ENCODE data around the gene ADCYAP1R1.

GRCh38 chr7:31028006-31028405 is 24.1 kb upstream of the ADCYAP1R1 start:
- TF ChIP-seq CTCF (IDR thresholded peaks at IDR 0.05): no peak
- TF ChIP-seq POLR2AphosphoS5 (IDR thresholded peaks at IDR 0.05): no peak
- TF ChIP-seq EP300 (IDR thresholded peaks at IDR 0.05): no peak
- TF ChIP-seq POLR2A (IDR thresholded peaks at IDR 0.05): no peak
